B cell (primary cell): ENCODE measurements around the gene MRPL24. TPM values are rescaled to one million over a fixed set of nuclear protein-coding genes. Genes with fewer than 3 reads are reported as not detected.

ENCODE experiments used
- ATAC-seq: fragments of 200-7000 bp; cut with Tn5 transposase; one replicate; pipeline ENCODE4 v1.10.0; 2021; ENCODE audit warnings: low read depth, mild to moderate bottlenecking, moderate number of reproducible peaks, moderate library complexity
- CTCF ChIA-PET: fragments of 350-600 bp; sonication (Branson Sonifier 250); formaldehyde crosslinking; loops from one replicate; lab custom pipeline; 2021; ENCODE audit warnings: antibody characterized with exemption, inconsistent platforms; lab: Charles Lee
- POLR2A ChIA-PET: fragments of 350-600 bp; sonication (Branson Sonifier 250); formaldehyde crosslinking; loops from one replicate; lab custom pipeline; 2021; ENCODE audit warnings: antibody characterized with exemption; lab: Charles Lee
- DNase-seq: peaks from one replicate; pipeline ENCODE4 v3.0.0; 2013
- H2AFZ ChIP-seq: 2 replicates; pipeline ENCODE4 v1.6.1; 2012; ENCODE audit warnings: mild to moderate bottlenecking, low read depth, low read length; ENCODE audit not compliant: insufficient read depth, poor library complexity, severe bottlenecking
- H3K27ac ChIP-seq, 2 donors: 1 replicate in 1 of 2; 2 replicates in 1 of 2; pipeline ENCODE4 v1.5.1; 2012 to 2013; ENCODE audit warnings: low read length in 2 of 2, mild to moderate bottlenecking in 2 of 2, moderate library complexity in 1 of 2
- H3K27me3 ChIP-seq, 4 experiments: fragments of 200-600 bp in 1 of 4; sonication (generic) in 1 of 4; replicated peaks in 1 of 4; 1 replicate in 2 of 4; 2 replicates in 2 of 4; pipeline versions ENCODE4 v1.6.1 to v1.7.0; 2013 to 2016; ENCODE audit warnings: low read length in 3 of 4, mild to moderate bottlenecking in 2 of 4, mixed read lengths in 1 of 4, moderate library complexity in 1 of 4; ENCODE audit not compliant: insufficient read depth in 4 of 4, control insufficient read depth in 3 of 4; ENCODE audit errors: control extremely low read depth in 1 of 4
- H3K36me3 ChIP-seq, 2 experiments: replicated peaks in 1 of 2; 1 replicate in 1 of 2; 2 replicates in 1 of 2; pipeline versions ENCODE4 v1.6.1 to v1.7.1; 2013; ENCODE audit warnings: low read length in 1 of 2; ENCODE audit not compliant: insufficient read depth in 2 of 2, control insufficient read depth in 1 of 2; ENCODE audit errors: control extremely low read depth in 1 of 2, extremely low read depth in 1 of 2
- H3K4me1 ChIP-seq, 2 donors: fragments of 200-600 bp in 1 of 2; sonication (generic) in 1 of 2; 1 replicate in 1 of 2; 2 replicates in 1 of 2; pipeline versions ENCODE4 v1.5.1 to v1.6.1; 2013 to 2017; ENCODE audit warnings: low read length in 2 of 2; ENCODE audit not compliant: control insufficient read depth in 2 of 2, insufficient read depth in 2 of 2
- H3K4me2 ChIP-seq: replicated peaks from 2 replicates; pipeline ENCODE3; 2012; ENCODE audit warnings: mild to moderate bottlenecking, low read depth, low read length; ENCODE audit not compliant: poor library complexity, severe bottlenecking
- H3K4me3 ChIP-seq, 5 experiments: fragments of 200-600 bp in 1 of 5; sonication (generic) in 1 of 5; 1 replicate in 3 of 5; 2 replicates in 2 of 5; pipeline versions ENCODE4 v1.5.1 to v1.7.0; 2011 to 2016; ENCODE audit warnings: low read length in 4 of 5, mild to moderate bottlenecking in 4 of 5, low read depth in 2 of 5, control low read depth in 1 of 5, moderate library complexity in 1 of 5; ENCODE audit not compliant: insufficient read depth in 1 of 5; ENCODE audit errors: control extremely low read depth in 1 of 5, extremely low read depth in 1 of 5
- H3K79me2 ChIP-seq: fragments of 200-600 bp; sonication (generic); one replicate; pipeline ENCODE4 v1.6.0; 2016; ENCODE audit warnings: low read length; ENCODE audit not compliant: control insufficient read depth, insufficient read depth
- H3K9ac ChIP-seq: fragments of 200-600 bp; sonication (generic); 2 replicates; pipeline ENCODE4 v1.6.1; 2017; ENCODE audit warnings: mild to moderate bottlenecking, low read length, moderate library complexity
- H3K9me3 ChIP-seq, 3 donors: one replicate each; pipeline versions ENCODE4 v1.6.1 to v1.7.1; 2013; ENCODE audit warnings: low read length in 2 of 3; ENCODE audit not compliant: control insufficient read depth in 2 of 3, insufficient read depth in 1 of 3; ENCODE audit errors: control extremely low read depth in 1 of 3
- H4K20me1 ChIP-seq: 2 replicates; pipeline ENCODE4 v1.6.0; 2012; ENCODE audit warnings: mild to moderate bottlenecking, low read length; ENCODE audit not compliant: insufficient read depth, control insufficient read depth, poor library complexity, severe bottlenecking
- H3K27ac Mint-ChIP-seq: one replicate; pipeline ENCODE4 v1.8.0; 2021; ENCODE audit warnings: mixed read lengths
- H3K27me3 Mint-ChIP-seq: one replicate; pipeline ENCODE4 v1.8.0; 2021; ENCODE audit warnings: mixed read lengths
- H3K4me1 Mint-ChIP-seq: one replicate; pipeline ENCODE4 v1.8.0; 2021; ENCODE audit warnings: mixed read lengths
- H3K4me3 Mint-ChIP-seq: one replicate; pipeline ENCODE4 v1.8.0; 2021; ENCODE audit warnings: mixed read lengths
- H3K9me3 Mint-ChIP-seq: one replicate; pipeline ENCODE4 v1.8.0; 2022; ENCODE audit warnings: mixed read lengths; ENCODE audit not compliant: insufficient read depth
- CTCF ChIP-seq: fragments of 200-600 bp; IDR thresholded peaks from one replicate; pipeline ENCODE4 v1.8.0; 2022; ENCODE audit warnings: antibody characterized with exemption, mild to moderate bottlenecking
- EZH2 ChIP-seq: IDR thresholded peaks from 2 replicates; pipeline ENCODE4 v1.6.1; 2012; ENCODE audit warnings: borderline replicate concordance, low read depth, mild to moderate bottlenecking, moderate library complexity, low read length; ENCODE audit not compliant: insufficient read depth, poor library complexity, severe bottlenecking
- WGBS: methylation state at CpG from one replicate; pipeline ENCODE4 v1.1.5; 2013; ENCODE audit warnings: missing lambda C conversion rate; ENCODE audit not compliant: insufficient coverage; 5-methylcytosine and 5-hydroxymethylcytosine counted together
- intact Hi-C: fragments of 100-400 bp; cut with micrococcal nuclease; formaldehyde crosslinking; loops from one replicate; pipeline ENCODE4 v1.10.0; 2022
- polyA plus RNA-seq: library from polyadenylated mRNA; depleted of rRNA; stranded (reverse); fragments of >200 nt; gene quantifications from 2 replicates; pipeline ENCODE4 v1.2.3, GENCODE V29; 2012
- total RNA-seq, 2 donors: library from RNA; stranded (reverse); fragments of 120-200 nt in 1 of 2; gene quantifications; 1 replicate in 1 of 2; 2 replicates in 1 of 2; pipeline versions ENCODE4 v1.2.3 to v1.2.4, GENCODE V29; 2013 to 2022

Gene MRPL24
- total and polyA plus RNA-seq, 2 donors (not counting 1 experiment from before 2014, with no cell fraction given): 34.6 to 39.4 TPM

GRCh38 chr1:156711011-156711817, 29.7 kb downstream of the MRPL24 start:
- H3K27ac Mint-ChIP-seq: no peak overlapping the region
- Histone ChIP-seq H2AFZ (no peak overlapping the region), H4K20me1 (no peaks in the 10 kb centered on the region), H3K79me2 (no peaks in the 10 kb centered on the region), H3K9ac (no peak overlapping the region), H3K27ac (no peak overlapping the region), H3K4me1 (peaks cover 3 to 7% of the 10 kb centered on the region in 2 donors), H3K4me2 (no peak overlapping the region), H3K36me3 (peaks cover 0 to 5% of the 10 kb centered on the region in 2 experiments), H3K27me3 (peaks cover 0 to 5% (median 2%) of the 10 kb centered on the region in 4 experiments), H3K4me3 (no peak overlapping the region), H3K9me3 (no peaks in the 10 kb centered on the region)
- intact Hi-C loops: no loop called here
- ChIA-PET POLR2A (no interaction called here), CTCF (interaction anchor here (0.8 to 3.6 kb wide), 4 partner anchors 12 to 21 kb away, joined by 3 to 15 read pairs (median 5); partner anchors contain the start of gene METTL25B)
- WGBS: 89% methylated on average over 1 of the region's 9 CpGs
- TF ChIP-seq CTCF: no peak
- TF ChIP-seq EZH2: no peak
- no peak overlapping the region for H3K4me3 Mint-ChIP-seq
- peaks cover 8% of the 10 kb centered on the region for H3K4me1 Mint-ChIP-seq
- H3K27me3 Mint-ChIP-seq: no peaks in the 10 kb centered on the region
- no peaks in the 10 kb centered on the region for H3K9me3 Mint-ChIP-seq
- ATAC-seq (no peak), DNase-seq (no peak)
